B cell (primary cell): ENCODE data around the gene BRF1. TPM values are rescaled to one million over a fixed set of nuclear protein-coding genes. Genes with fewer than 3 reads are reported as not detected.
A peak's percentile ranks its signal among the peaks of the same experiment; 100 is the strongest.

Experiments used
- ATAC-seq: fragments of 200-7000 bp; cut with Tn5 transposase; one replicate; pipeline ENCODE4 v1.10.0; 2021; ENCODE audit warnings: low read depth, mild to moderate bottlenecking, moderate number of reproducible peaks, moderate library complexity
- CTCF ChIA-PET: fragments of 350-600 bp; sonication (Branson Sonifier 250); formaldehyde crosslinking; loops from one replicate; lab custom pipeline; 2021; ENCODE audit warnings: antibody characterized with exemption, inconsistent platforms; lab: Charles Lee
- POLR2A ChIA-PET: fragments of 350-600 bp; sonication (Branson Sonifier 250); formaldehyde crosslinking; loops from one replicate; lab custom pipeline; 2021; ENCODE audit warnings: antibody characterized with exemption; lab: Charles Lee
- DNase-seq: peaks from one replicate; pipeline ENCODE4 v3.0.0; 2013
- H2AFZ ChIP-seq: 2 replicates; pipeline ENCODE4 v1.6.1; 2012; ENCODE audit warnings: mild to moderate bottlenecking, low read depth, low read length; ENCODE audit not compliant: insufficient read depth, poor library complexity, severe bottlenecking
- H3K27ac ChIP-seq, 2 donors: 1 replicate in 1 of 2; 2 replicates in 1 of 2; pipeline ENCODE4 v1.5.1; 2012 to 2013; ENCODE audit warnings: low read length in 2 of 2, mild to moderate bottlenecking in 2 of 2, moderate library complexity in 1 of 2
- H3K27me3 ChIP-seq, 4 experiments: fragments of 200-600 bp in 1 of 4; sonication (generic) in 1 of 4; replicated peaks in 1 of 4; 1 replicate in 2 of 4; 2 replicates in 2 of 4; pipeline versions ENCODE4 v1.6.1 to v1.7.0; 2013 to 2016; ENCODE audit warnings: low read length in 3 of 4, mild to moderate bottlenecking in 2 of 4, mixed read lengths in 1 of 4, moderate library complexity in 1 of 4; ENCODE audit not compliant: insufficient read depth in 4 of 4, control insufficient read depth in 3 of 4; ENCODE audit errors: control extremely low read depth in 1 of 4
- H3K36me3 ChIP-seq, 2 experiments: replicated peaks in 1 of 2; 1 replicate in 1 of 2; 2 replicates in 1 of 2; pipeline versions ENCODE4 v1.6.1 to v1.7.1; 2013; ENCODE audit warnings: low read length in 1 of 2; ENCODE audit not compliant: insufficient read depth in 2 of 2, control insufficient read depth in 1 of 2; ENCODE audit errors: control extremely low read depth in 1 of 2, extremely low read depth in 1 of 2
- H3K4me1 ChIP-seq, 2 donors: fragments of 200-600 bp in 1 of 2; sonication (generic) in 1 of 2; 1 replicate in 1 of 2; 2 replicates in 1 of 2; pipeline versions ENCODE4 v1.5.1 to v1.6.1; 2013 to 2017; ENCODE audit warnings: low read length in 2 of 2; ENCODE audit not compliant: control insufficient read depth in 2 of 2, insufficient read depth in 2 of 2
- H3K4me2 ChIP-seq: replicated peaks from 2 replicates; pipeline ENCODE3; 2012; ENCODE audit warnings: mild to moderate bottlenecking, low read depth, low read length; ENCODE audit not compliant: poor library complexity, severe bottlenecking
- H3K4me3 ChIP-seq, 5 experiments: fragments of 200-600 bp in 1 of 5; sonication (generic) in 1 of 5; 1 replicate in 3 of 5; 2 replicates in 2 of 5; pipeline versions ENCODE4 v1.5.1 to v1.7.0; 2011 to 2016; ENCODE audit warnings: low read length in 4 of 5, mild to moderate bottlenecking in 4 of 5, low read depth in 2 of 5, control low read depth in 1 of 5, moderate library complexity in 1 of 5; ENCODE audit not compliant: insufficient read depth in 1 of 5; ENCODE audit errors: control extremely low read depth in 1 of 5, extremely low read depth in 1 of 5
- H3K79me2 ChIP-seq: fragments of 200-600 bp; sonication (generic); one replicate; pipeline ENCODE4 v1.6.0; 2016; ENCODE audit warnings: low read length; ENCODE audit not compliant: control insufficient read depth, insufficient read depth
- H3K9ac ChIP-seq: fragments of 200-600 bp; sonication (generic); 2 replicates; pipeline ENCODE4 v1.6.1; 2017; ENCODE audit warnings: mild to moderate bottlenecking, low read length, moderate library complexity
- H3K9me3 ChIP-seq, 3 donors: one replicate each; pipeline versions ENCODE4 v1.6.1 to v1.7.1; 2013; ENCODE audit warnings: low read length in 2 of 3; ENCODE audit not compliant: control insufficient read depth in 2 of 3, insufficient read depth in 1 of 3; ENCODE audit errors: control extremely low read depth in 1 of 3
- H4K20me1 ChIP-seq: 2 replicates; pipeline ENCODE4 v1.6.0; 2012; ENCODE audit warnings: mild to moderate bottlenecking, low read length; ENCODE audit not compliant: insufficient read depth, control insufficient read depth, poor library complexity, severe bottlenecking
- H3K27ac Mint-ChIP-seq: one replicate; pipeline ENCODE4 v1.8.0; 2021; ENCODE audit warnings: mixed read lengths
- H3K27me3 Mint-ChIP-seq: one replicate; pipeline ENCODE4 v1.8.0; 2021; ENCODE audit warnings: mixed read lengths
- H3K4me1 Mint-ChIP-seq: one replicate; pipeline ENCODE4 v1.8.0; 2021; ENCODE audit warnings: mixed read lengths
- H3K4me3 Mint-ChIP-seq: one replicate; pipeline ENCODE4 v1.8.0; 2021; ENCODE audit warnings: mixed read lengths
- H3K9me3 Mint-ChIP-seq: one replicate; pipeline ENCODE4 v1.8.0; 2022; ENCODE audit warnings: mixed read lengths; ENCODE audit not compliant: insufficient read depth
- EZH2 ChIP-seq: IDR thresholded peaks from 2 replicates; pipeline ENCODE4 v1.6.1; 2012; ENCODE audit warnings: borderline replicate concordance, low read depth, mild to moderate bottlenecking, moderate library complexity, low read length; ENCODE audit not compliant: insufficient read depth, poor library complexity, severe bottlenecking
- WGBS: methylation state at CpG from one replicate; pipeline ENCODE4 v1.1.5; 2013; ENCODE audit warnings: missing lambda C conversion rate; ENCODE audit not compliant: insufficient coverage; 5-methylcytosine and 5-hydroxymethylcytosine counted together
- intact Hi-C: fragments of 100-400 bp; cut with micrococcal nuclease; formaldehyde crosslinking; loops from one replicate; pipeline ENCODE4 v1.10.0; 2022
- polyA plus RNA-seq: library from polyadenylated mRNA; depleted of rRNA; stranded (reverse); fragments of >200 nt; gene quantifications from 2 replicates; pipeline ENCODE4 v1.2.3, GENCODE V29; 2012
- total RNA-seq, 2 donors: library from RNA; stranded (reverse); fragments of 120-200 nt in 1 of 2; gene quantifications; 1 replicate in 1 of 2; 2 replicates in 1 of 2; pipeline versions ENCODE4 v1.2.3 to v1.2.4, GENCODE V29; 2013 to 2022
- TF ChIP-seq, protein P1 (sequence below): fragments of 200-600 bp; IDR thresholded peaks from one replicate; pipeline ENCODE4 v1.8.0; 2022; ENCODE audit warnings: antibody characterized with exemption, mild to moderate bottlenecking

The BRF1 gene
- total and polyA plus RNA-seq, 2 donors (not counting 1 experiment from before 2014, with no cell fraction given), result 24.5 to 55.8 TPM

DNA sequence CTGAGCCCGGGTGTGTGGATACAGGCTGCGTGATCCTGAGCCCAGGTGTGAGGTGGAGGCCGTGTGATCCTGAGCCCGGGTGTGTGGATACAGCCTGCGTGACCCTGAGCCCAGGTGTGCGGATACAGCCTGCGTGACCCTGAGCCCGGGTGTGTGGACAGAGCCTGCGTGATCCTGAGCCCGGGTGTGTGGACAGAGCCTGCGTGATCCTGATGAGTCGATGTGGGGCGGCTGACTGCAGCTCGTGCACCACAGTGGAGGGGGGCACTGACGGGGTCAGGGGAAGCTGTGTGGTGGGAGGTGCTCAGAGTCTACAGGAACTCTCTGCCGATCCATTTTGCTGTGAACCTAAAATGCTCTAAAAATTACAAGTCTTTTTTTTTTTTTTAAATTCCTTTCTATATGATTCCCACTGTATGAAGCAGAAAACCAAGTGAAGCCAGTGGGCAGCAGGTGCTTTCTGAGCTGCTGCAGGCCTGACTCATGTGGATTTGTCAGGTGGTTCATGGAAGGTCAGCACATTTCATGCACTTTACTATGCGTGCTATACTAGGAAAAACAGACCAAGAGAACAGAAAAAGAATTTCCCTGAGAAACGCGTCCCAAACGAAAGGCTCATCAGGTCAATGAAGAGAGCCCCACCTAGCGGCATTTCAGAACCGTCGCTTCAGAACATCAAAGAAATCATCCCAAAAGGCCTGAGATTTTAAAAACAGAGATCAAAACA is 19.3 kb downstream of the BRF1 start:
- H3K4me1 Mint-ChIP-seq, result peaks cover 17% of the 10 kb centered on the region
- no peak overlapping the region for H3K4me3 Mint-ChIP-seq
- Histone ChIP-seq H4K20me1 (peaks cover 90% of the 10 kb centered on the region), H3K4me2 (no peak overlapping the region), H3K27me3 (no peaks in the 10 kb centered on the region), H2AFZ (no peak overlapping the region), H3K79me2 (peaks cover 69% of the 10 kb centered on the region), H3K9ac (no peak overlapping the region), H3K36me3 (peaks cover 0 to 8% of the 10 kb centered on the region in 2 experiments), H3K9me3 (no peaks in the 10 kb centered on the region), H3K4me1 (peaks cover 9 to 15% of the 10 kb centered on the region in 2 donors), H3K4me3 (no peak overlapping the region), H3K27ac (no peak overlapping the region)
- DNase-seq, result peak; percentile 50
- 75% methylated on average over 22 of the region's 23 CpGs for WGBS
- POLR2A ChIA-PET, result no interaction called here
- no peak overlapping the region for H3K27ac Mint-ChIP-seq
- no peak for ATAC-seq
- H3K9me3 Mint-ChIP-seq, result no peaks in the 10 kb centered on the region
- TF ChIP-seq, protein P1, sequence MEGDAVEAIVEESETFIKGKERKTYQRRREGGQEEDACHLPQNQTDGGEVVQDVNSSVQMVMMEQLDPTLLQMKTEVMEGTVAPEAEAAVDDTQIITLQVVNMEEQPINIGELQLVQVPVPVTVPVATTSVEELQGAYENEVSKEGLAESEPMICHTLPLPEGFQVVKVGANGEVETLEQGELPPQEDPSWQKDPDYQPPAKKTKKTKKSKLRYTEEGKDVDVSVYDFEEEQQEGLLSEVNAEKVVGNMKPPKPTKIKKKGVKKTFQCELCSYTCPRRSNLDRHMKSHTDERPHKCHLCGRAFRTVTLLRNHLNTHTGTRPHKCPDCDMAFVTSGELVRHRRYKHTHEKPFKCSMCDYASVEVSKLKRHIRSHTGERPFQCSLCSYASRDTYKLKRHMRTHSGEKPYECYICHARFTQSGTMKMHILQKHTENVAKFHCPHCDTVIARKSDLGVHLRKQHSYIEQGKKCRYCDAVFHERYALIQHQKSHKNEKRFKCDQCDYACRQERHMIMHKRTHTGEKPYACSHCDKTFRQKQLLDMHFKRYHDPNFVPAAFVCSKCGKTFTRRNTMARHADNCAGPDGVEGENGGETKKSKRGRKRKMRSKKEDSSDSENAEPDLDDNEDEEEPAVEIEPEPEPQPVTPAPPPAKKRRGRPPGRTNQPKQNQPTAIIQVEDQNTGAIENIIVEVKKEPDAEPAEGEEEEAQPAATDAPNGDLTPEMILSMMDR, result peak; percentile 32
- no peak for TF ChIP-seq EZH2
- no peaks in the 10 kb centered on the region for H3K27me3 Mint-ChIP-seq
- CTCF ChIA-PET, result interaction anchor here (0.9 to 1.1 kb wide), 2 partner anchors 76 to 191 kb away, joined by 3 to 4 read pairs; no protein-coding TSS in a partner anchor
- intact Hi-C loops, result loop anchor here (1.0 to 5.0 kb wide), 2 partner anchors 78 to 189 kb away; no protein-coding TSS in a partner anchor

DNA sequence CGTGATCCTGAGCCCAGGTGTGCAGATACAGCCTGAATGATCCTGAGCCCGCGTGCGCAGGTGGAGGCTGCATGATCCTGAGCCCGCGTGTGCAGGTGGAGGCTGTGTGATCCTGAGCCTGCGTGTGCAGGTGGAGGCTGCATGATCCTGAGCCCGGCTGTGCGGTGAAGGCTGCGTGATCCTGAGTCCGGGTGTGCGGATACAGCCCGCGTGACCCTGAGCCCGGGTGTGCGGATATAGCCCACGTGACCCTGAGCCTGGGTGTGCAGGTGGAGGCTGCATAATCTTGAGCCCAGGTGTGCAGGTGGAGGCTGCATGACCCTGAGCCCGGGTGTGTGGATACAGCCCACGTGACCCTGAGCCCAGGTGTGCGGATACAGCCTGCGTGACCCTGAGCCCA is 20.3 kb downstream of the BRF1 start:
- Histone ChIP-seq H4K20me1 (peaks cover 83% of the 10 kb centered on the region), H3K4me1 (peaks cover 9 to 15% of the 10 kb centered on the region in 2 donors), H3K36me3 (peaks cover 0 to 8% of the 10 kb centered on the region in 2 experiments), H3K4me2 (no peak overlapping the region), H3K27ac (no peak overlapping the region), H3K9me3 (no peaks in the 10 kb centered on the region), H3K4me3 (no peak overlapping the region), H3K27me3 (no peaks in the 10 kb centered on the region), H3K9ac (no peak overlapping the region), H3K79me2 (peaks cover 62% of the 10 kb centered on the region), H2AFZ (no peak overlapping the region)
- Mint-ChIP-seq H3K4me1 (peaks cover 17% of the 10 kb centered on the region), H3K9me3 (no peaks in the 10 kb centered on the region), H3K27me3 (no peaks in the 10 kb centered on the region), H3K4me3 (no peak overlapping the region), H3K27ac (no peak overlapping the region)
- DNase-seq (no peak), ATAC-seq (no peak)
- CTCF ChIA-PET, result no interaction called here
- POLR2A ChIA-PET, result no interaction called here
- no peak for TF ChIP-seq EZH2
- TF ChIP-seq, protein P1, result no peak
- intact Hi-C loops, result loop anchor here (5.0 kb wide), 1 partner anchor 188 kb away; no protein-coding TSS in a partner anchor
- 94% methylated on average over 21 of the region's 21 CpGs for WGBS
